OCI-LY3 (cell line): ENCODE results near the gene FIBP.

Experiments used
- CTCF ChIP-seq: fragments of 200-600, 300-600 bp; sonication (generic); IDR thresholded peaks from 2 replicates; pipeline ENCODE4 v1.5.1; 2014; ENCODE audit warnings: antibody characterized with exemption, low read length, low read depth
- EZH2phosphoT487 ChIP-seq: fragments of 200-600 bp; shearing (Covaris generic); IDR thresholded peaks from 2 replicates; pipeline ENCODE4 v1.6.1; 2018; ENCODE audit warnings: antibody characterized with exemption, mixed run types, low read depth

DNA sequence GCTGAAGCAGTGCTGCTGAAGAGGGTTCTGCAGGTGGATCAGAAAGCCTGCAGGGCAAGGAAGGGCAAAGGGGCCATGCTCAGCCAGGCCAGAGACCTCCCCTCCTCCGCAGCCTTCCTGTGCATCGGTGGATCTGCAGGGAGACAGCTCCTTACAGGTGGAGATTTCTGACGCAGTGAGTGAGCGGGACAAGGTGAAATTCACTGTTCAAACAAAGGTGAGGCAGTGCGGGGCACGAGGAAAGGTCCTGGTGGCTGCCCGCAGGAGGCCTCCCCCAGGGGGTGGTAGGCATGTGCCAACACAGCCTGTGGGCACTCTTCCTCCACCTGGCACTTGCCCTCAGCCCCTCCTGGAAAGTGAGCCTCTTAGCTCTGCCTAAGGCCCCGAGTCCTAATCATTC is 38.9 kb downstream of the FIBP start:
- TF ChIP-seq CTCF (no peak), EZH2phosphoT487 (no peak)
